Measurements from ENCODE around the gene NCDN. TPM values are rescaled to one million over a fixed set of nuclear protein-coding genes. Genes with fewer than 3 reads are reported as not detected.
A peak's percentile ranks its signal among the peaks of the same experiment; 100 is the strongest.

The NCDN gene, protein sequence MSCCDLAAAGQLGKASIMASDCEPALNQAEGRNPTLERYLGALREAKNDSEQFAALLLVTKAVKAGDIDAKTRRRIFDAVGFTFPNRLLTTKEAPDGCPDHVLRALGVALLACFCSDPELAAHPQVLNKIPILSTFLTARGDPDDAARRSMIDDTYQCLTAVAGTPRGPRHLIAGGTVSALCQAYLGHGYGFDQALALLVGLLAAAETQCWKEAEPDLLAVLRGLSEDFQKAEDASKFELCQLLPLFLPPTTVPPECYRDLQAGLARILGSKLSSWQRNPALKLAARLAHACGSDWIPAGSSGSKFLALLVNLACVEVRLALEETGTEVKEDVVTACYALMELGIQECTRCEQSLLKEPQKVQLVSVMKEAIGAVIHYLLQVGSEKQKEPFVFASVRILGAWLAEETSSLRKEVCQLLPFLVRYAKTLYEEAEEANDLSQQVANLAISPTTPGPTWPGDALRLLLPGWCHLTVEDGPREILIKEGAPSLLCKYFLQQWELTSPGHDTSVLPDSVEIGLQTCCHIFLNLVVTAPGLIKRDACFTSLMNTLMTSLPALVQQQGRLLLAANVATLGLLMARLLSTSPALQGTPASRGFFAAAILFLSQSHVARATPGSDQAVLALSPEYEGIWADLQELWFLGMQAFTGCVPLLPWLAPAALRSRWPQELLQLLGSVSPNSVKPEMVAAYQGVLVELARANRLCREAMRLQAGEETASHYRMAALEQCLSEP
- 20.2 TPM for total RNA-seq
- long read RNA-seq, transcript NCDN-201 (8 exons, 3,433 nt), result major isoform, 14 of 45 reads
- long read RNA-seq, partial matches to known transcripts, result 17 of 45 reads
- long read RNA-seq, other reads (novel, unspliced or antisense), result 12 of 45 reads

DNA sequence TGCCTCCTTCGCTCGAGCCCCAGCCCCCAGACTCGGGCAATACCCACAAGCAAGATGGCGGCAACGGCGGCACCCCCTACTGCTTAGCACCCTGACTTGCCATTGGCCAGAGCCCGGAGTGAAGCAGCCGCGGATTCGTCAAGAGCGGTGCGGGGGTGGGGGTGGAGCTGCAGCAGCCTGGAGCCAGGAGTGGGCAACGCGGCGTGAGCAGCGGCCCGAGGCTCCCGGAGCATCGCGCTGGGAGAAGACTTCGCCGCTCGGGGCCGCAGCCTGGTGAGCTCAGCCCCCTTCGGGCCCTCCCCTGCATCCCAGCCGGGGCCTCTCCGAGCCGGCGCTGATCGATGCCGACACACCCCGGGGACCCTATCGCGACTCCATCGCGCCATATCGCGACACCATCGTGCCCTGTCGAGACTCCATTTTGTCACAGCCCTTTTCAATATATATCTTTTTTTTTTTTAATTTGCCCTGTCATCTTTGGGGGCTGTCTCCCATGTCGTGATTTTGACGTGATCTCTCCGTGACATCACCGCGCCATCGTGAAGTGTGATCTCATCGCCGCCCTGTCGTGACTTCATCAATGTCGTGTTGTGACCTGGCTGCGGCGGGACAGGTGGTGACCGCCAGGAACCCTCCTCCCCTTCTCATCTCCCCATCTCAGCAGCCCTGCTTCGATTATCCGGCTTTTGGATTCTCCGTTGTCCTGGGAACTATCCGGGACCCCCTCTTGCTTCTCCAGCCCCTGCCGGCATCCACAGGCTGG, at the start of gene NCDN:
TSS of gene NCDN (plus strand) at position 189 of the 763 bp plus-strand sequence. CDS start at position 581, 392 bp downstream.
- ATAC-seq (peak; percentile 95 to 97), DNase-seq (peak; percentile 98)
- H3K4me3 ChIP-seq, result peak within 1 kb of the TSS; percentile 85
- H3K9me3 ChIP-seq, result no peaks in the 10 kb centered on the region
- H3K27me3 ChIP-seq (ENCODE audit: low read depth), result no peaks in the 10 kb centered on the region
- H3K36me3 ChIP-seq, result peaks cover 11% of the 10 kb centered on the region
- intact Hi-C loops (cut with DNase I), result loop anchor here (10.0 kb wide), 1 partner anchor 103 kb away; no protein-coding TSS in a partner anchor
- peaks cover 52% of the 10 kb centered on the region for H3K4me1 ChIP-seq
- TF ChIP-seq, protein P1, sequence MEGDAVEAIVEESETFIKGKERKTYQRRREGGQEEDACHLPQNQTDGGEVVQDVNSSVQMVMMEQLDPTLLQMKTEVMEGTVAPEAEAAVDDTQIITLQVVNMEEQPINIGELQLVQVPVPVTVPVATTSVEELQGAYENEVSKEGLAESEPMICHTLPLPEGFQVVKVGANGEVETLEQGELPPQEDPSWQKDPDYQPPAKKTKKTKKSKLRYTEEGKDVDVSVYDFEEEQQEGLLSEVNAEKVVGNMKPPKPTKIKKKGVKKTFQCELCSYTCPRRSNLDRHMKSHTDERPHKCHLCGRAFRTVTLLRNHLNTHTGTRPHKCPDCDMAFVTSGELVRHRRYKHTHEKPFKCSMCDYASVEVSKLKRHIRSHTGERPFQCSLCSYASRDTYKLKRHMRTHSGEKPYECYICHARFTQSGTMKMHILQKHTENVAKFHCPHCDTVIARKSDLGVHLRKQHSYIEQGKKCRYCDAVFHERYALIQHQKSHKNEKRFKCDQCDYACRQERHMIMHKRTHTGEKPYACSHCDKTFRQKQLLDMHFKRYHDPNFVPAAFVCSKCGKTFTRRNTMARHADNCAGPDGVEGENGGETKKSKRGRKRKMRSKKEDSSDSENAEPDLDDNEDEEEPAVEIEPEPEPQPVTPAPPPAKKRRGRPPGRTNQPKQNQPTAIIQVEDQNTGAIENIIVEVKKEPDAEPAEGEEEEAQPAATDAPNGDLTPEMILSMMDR (IDR thresholded peaks at IDR 0.05), result no peak
- peak within 1 kb of the TSS; percentile 96 for H3K27ac ChIP-seq

DNA sequence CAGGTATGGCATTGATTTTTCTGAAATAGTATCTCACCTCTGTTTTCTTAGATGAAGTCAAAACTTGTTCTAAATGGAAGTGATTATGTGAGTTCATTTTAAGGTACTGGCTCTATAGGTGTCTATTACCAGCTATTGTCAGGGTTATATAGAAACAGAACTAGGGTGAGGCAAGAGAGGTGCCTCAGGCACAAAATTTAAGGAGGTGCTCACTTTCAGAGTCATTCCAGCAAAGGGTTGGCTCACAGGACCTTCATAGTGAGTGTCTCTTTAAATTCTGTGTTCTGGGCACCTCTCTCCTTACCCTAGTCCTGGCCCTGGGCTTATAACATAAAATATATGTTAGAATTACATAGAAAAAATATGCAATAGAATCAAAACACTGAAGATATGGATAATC, 49.7 kb upstream of the NCDN start:
- DNase-seq (no peak), ATAC-seq (no peak)
- Histone ChIP-seq H3K27ac (no peak overlapping the region), H3K36me3 (peaks cover 18% of the 10 kb centered on the region), H3K4me3 (no peak overlapping the region), H3K9me3 (no peaks in the 10 kb centered on the region), H3K4me1 (peaks cover 35% of the 10 kb centered on the region), H3K27me3 (ENCODE audit: low read depth) (no peaks in the 10 kb centered on the region)
- TF ChIP-seq, protein P1 (IDR thresholded peaks at IDR 0.05), result no peak
- intact Hi-C loops (cut with DNase I), result no loop called here

DNA sequence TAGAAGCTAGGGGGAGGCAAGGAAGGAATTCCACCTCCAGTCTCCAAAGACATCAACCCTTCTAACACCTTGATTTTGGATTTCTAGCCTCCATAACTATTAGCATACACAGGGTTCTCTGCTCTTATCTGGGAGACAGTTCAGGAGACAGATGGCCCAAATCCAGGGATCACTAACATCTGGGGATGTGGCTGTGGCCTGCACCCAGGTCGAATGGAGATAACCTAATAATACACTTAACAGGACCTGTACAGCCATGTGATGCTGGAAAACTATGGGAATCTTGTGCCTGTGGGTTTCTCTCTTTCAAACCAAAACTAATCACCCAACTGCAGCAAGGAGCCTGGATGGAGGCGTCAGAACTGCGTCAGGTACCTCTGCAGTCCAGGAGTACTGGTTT, 48.0 kb upstream of the NCDN start:
- Histone ChIP-seq H3K4me1 (peaks cover 35% of the 10 kb centered on the region), H3K36me3 (peaks cover 18% of the 10 kb centered on the region), H3K27ac (no peak overlapping the region), H3K4me3 (no peak overlapping the region), H3K27me3 (ENCODE audit: low read depth) (no peaks in the 10 kb centered on the region), H3K9me3 (no peaks in the 10 kb centered on the region)
- TF ChIP-seq, protein P1 (IDR thresholded peaks at IDR 0.05), result no peak
- intact Hi-C loops (cut with DNase I), result no loop called here
- DNase-seq (no peak), ATAC-seq (no peak)

DNA sequence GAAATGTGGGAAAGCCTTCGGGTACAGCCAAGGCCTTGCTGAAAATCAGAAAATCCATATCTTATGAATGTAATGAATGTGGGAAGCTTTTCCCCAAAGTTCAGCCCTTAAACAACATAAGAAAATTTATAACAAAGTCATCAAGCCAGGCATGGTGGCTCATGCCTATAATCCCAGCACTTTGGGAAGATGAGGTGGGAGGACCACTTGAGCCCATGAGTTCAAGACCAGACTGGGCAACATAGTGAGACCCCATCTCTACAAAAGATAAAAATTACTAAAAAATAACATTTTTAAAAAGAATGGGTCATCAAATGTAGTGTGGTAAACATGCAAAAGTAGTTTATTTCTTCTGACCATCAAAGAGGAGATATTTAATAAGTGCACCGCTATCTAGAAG, 46.3 kb upstream of the NCDN start:
- TF ChIP-seq, protein P1 (IDR thresholded peaks at IDR 0.05), result no peak
- Histone ChIP-seq H3K9me3 (no peaks in the 10 kb centered on the region), H3K4me1 (peaks cover 23% of the 10 kb centered on the region), H3K36me3 (peaks cover 6% of the 10 kb centered on the region), H3K27me3 (ENCODE audit: low read depth) (no peaks in the 10 kb centered on the region), H3K4me3 (no peak overlapping the region), H3K27ac (no peak overlapping the region)
- DNase-seq (no peak), ATAC-seq (no peak)
- intact Hi-C loops (cut with DNase I), result no loop called here

DNA sequence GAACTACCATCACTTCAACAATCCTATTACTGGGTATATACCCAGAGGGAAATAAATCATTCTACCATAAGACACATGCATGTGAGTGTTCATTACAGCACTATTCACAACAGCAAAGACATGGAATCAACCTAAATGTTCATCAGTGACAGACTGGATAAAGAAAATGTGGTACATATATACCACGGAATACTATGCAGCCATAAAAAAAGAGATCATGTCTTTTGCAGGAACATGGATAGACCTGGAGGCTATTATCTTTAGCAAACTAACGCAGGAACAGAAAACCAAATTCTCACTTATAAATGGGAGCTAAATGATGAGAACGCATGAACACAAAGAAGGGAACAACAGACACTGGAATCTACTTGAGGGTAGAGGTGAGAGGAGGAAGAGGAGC, 39.4 kb upstream of the NCDN start:
- Histone ChIP-seq H3K27ac (no peak overlapping the region), H3K4me1 (peaks cover 7% of the 10 kb centered on the region), H3K4me3 (no peak overlapping the region), H3K9me3 (peaks cover 8% of the 10 kb centered on the region), H3K36me3 (no peaks in the 10 kb centered on the region), H3K27me3 (ENCODE audit: low read depth) (no peaks in the 10 kb centered on the region)
- ATAC-seq (no peak), DNase-seq (no peak)
- intact Hi-C loops (cut with DNase I), result no loop called here
- TF ChIP-seq, protein P1 (IDR thresholded peaks at IDR 0.05), result no peak
